NCI-H748 (cell line): ENCODE data around the gene DEPDC1B.
"Not testable (repeated sequence)": the region's sequence is repeated elsewhere in the genome, so short reads cannot be mapped to it uniquely, and the experiment has no call there.

Experiments
- DNase-seq: peaks from one replicate; lab custom pipeline; 2025; ENCODE audit not compliant: unreplicated experiment; lab: John Stamatoyannopoulos, UW

DEPDC1B gene

DNA sequence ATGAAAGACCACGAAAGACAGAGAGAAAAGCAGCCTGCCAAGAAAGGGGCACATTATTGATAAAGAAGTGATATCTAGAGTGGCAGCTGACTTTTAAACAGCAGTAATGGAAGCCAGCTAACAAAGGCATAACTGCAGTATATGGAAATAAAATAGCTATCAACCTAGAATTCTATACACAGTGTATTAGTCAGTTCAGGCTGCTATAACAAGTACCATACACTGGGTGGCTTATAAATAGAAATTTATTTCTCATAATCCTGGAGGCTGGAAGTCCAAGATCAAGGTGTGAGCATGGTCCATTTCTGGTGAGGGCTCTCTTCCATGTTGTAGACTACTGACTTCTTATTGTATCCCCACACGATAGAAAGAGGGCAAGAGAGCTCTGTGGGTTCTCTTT, 109.8 kb downstream of the DEPDC1B start:
- DNase-seq, result no peak

- DNase-seq, result not testable (repeated sequence)
Observed at GRCh38 chr5:60587312-60587711, 112.7 kb downstream of the DEPDC1B start.

DNA sequence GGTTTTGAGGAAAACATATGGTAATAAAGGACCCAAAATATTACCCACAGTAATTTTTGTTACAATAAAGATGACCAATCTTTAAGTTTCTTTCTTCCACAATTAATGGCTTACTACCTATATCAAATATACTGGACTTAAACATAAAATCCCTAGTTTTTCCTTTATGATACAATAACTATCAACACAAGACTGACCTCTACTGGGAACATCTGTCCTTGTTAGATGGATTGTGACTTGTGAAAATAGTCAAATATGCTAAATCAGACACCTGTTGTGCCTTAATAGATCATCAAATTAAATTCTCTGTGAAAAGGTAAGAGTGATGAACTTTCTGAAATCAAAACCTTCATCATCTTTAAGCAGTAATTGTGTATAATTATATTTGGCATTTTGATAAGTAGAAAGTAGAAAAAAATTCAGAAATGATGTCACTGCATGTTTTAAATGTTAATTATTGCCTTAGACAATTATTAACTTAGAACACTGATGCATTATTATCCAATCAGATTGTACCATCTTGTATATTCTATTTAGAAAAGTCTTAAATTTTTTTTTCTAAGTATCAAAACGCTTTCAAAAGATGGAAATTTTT, 113.6 kb downstream of the DEPDC1B start:
- peak; percentile 3 for DNase-seq

DNA sequence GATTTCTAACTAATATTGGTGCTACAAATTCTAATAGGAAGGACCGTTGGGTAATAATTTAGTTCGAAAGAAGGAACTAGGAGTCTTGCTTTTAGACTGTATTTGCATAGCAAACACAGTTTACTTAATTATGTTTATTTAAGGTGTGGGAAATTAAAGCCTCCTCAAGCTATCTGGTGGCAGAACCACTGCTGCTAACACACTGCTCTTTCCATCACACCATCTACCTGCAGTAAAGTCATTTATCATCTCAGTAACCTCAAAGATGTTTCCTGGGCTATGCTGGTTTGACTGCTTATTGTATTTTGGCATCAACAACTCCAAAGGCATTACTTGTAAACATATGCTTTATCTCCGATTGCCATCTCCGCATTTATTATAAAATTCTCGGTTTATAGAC, 114.3 kb downstream of the DEPDC1B start:
- peak; percentile 22 for DNase-seq

GRCh38 chr5:60584304-60584703, 115.7 kb downstream of the DEPDC1B start:
- DNase-seq, result no peak

DNA sequence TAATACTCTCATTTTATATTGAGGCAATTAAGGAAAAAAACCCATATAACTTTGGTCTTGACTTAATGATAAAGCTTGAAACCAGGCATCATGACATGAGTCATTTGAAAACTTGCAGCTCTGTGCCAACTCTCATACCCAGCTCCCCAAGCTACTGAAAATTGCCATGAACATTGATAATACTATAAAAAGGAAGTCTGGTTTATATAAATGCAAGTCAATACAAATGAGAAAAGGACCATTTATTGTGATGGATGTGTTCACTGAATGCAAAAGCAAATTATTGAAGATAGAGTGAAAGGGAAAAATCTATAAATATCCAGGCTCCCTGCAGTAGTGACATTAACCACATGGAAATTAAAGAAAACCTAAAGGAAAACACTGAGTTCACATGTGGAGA, 116.3 kb downstream of the DEPDC1B start:
- no peak for DNase-seq

GRCh38 chr5:60578315-60578714, 121.7 kb downstream of the DEPDC1B start:
- no peak for DNase-seq

- DNase-seq, result no peak
Observed at GRCh38 chr5:60577116-60577515, 122.8 kb downstream of the DEPDC1B start.

DNA sequence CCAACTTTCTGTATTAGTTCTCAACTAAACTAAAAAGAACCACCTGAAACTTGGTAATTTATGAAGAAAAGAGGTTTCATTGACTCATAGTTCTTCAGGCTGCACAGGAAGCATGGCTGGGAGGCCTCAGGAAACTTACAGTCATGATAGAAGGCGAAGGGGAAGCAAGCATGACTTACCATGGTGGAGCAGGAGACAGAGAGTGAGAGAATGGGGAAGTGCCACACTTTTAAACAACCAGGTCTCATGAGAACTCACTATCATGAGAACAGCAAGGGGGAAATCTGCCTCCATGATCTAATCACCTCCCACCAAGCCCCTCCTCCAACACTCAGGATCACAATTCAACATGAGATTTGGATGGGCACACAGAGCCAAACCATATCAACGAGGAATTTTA, 123.5 kb downstream of the DEPDC1B start:
- no peak for DNase-seq

DNA sequence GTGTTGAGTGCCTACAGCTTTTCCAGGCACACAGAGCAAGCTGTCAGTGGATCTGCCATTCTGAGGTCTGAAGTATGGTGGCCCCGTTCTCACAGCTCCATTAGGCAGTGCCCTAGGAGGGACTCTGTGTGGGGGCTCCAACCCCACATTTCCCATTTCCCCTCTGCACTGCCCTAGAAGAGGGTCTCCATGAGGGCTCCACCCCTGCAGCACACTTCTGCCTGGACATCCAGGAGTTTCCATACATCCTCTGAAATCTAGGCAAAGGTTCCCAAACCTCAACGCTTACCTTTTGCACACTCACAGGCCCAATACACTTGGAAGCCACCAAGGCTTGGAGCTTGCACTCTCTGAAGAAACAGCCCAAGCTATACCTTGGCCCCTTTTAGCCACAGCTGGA, 131.3 kb downstream of the DEPDC1B start:
- DNase-seq, result no peak

DNA sequence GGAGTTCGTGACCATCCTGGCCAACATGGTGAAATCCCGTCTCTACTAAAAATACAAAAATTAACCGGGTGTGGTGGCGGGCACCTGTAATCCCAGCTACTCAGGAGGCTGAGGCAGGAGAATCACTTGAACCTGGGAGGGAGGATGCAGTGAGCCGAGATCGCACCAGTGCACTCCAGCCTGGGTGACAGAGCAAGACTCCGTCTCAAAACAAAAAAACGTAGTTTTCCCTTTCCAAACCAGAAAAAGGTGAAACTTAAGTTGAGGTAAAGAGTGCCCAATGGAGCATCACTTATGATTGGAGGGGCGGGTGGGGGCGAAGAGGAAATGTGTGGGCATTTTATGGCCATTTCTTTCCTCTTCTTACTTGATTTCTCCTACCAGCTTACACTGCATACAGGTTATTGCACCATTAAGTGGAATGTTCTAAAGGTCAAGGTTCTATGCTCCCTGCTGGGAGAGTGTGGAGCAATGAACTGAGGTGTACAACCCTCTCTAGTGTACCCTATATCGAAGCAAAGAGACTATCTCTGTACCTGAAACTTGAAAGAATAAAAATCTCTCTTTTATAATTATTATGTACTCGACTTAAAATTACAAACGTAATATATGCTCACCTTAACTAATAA, 136.2 kb downstream of the DEPDC1B start:
- no peak for DNase-seq

- not testable (repeated sequence) for DNase-seq
Observed at GRCh38 chr5:60553291-60553690, 146.7 kb downstream of the DEPDC1B start.

GRCh38 chr5:60551829-60552228, 148.1 kb downstream of the DEPDC1B start:
- no peak for DNase-seq

- DNase-seq, result no peak
Observed at GRCh38 chr5:60551250-60551649, 148.7 kb downstream of the DEPDC1B start.

DNA sequence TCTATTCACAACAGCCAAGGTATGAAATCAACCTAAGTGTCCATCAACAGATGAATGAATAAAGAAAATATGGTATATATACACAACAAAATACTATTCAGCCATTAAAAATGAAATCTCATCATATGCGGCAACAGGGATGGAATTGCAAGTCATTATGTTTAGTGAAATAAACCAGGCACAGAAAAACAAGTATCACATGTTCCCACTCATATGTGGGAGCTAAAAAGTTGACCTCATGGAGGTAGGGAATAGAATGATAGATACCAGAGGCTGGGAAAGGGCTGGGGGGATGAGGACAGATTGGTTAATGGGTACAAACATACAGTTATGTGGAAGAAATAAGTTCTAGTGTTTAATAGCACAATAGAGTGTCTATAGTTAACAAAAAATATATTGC, 149.7 kb downstream of the DEPDC1B start:
- DNase-seq, result no peak

- DNase-seq, result no peak
Observed at GRCh38 chr5:60549841-60550240, 150.1 kb downstream of the DEPDC1B start.
